ENCODE results near the gene ERP27. TPM values are rescaled to one million over a fixed set of nuclear protein-coding genes. Genes with fewer than 3 reads are reported as not detected.

Gene ERP27
- total and polyA plus RNA-seq, 2 donors from 2014 or later, result 11.0 to 35.3 TPM

DNA sequence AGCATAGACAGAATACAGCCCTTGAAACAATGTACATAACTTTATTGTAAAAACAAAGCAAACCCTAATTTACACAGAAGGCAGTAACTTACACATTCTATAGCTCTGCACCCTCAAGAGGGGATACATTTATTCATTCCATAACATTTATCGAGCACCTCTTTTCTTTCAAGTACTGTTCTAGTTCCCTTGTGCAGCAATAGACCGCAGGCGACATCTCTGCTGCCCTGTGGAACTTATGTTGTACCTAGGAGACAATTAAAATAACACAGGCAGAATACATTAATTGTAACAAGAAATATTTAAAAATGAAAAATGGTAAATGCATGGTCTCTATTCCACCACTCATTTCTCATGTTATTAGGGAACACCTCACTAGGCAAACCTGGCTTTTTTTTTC lies 24.5 kb upstream of the ERP27 start:
- DNase-seq, result no peak
- Histone ChIP-seq H3K36me3 (ENCODE audit: control insufficient read depth in 2 of 3, insufficient read depth in 3 of 3, low read length in 3 of 3) (no peaks in the 10 kb centered on the region), H3K9me3 (ENCODE audit: control insufficient read depth in 2 of 3, insufficient read depth in 1 of 3, low read length in 3 of 3) (no peaks in the 10 kb centered on the region), H3K9ac (ENCODE audit: low read length in 3 of 3) (no peak overlapping the region), H3K4me3 (ENCODE audit: low read length in 3 of 3) (no peak overlapping the region), H3K27ac (ENCODE audit: low read depth in 2 of 2, low read length in 2 of 2) (no peak overlapping the region), H3K27me3 (ENCODE audit: control insufficient read depth, insufficient read depth, low read length) (no peaks in the 10 kb centered on the region), H3K4me1 (ENCODE audit: control insufficient read depth in 2 of 3, insufficient read depth in 2 of 3, low read depth in 1 of 3, low read length in 3 of 3) (peaks cover 0 to 3% (median 0%) of the 10 kb centered on the region in 3 donors)
- FAIRE-seq, result no peak
- intact Hi-C loops (cut with DNase I), result no loop called here
- TF ChIP-seq, protein P1, sequence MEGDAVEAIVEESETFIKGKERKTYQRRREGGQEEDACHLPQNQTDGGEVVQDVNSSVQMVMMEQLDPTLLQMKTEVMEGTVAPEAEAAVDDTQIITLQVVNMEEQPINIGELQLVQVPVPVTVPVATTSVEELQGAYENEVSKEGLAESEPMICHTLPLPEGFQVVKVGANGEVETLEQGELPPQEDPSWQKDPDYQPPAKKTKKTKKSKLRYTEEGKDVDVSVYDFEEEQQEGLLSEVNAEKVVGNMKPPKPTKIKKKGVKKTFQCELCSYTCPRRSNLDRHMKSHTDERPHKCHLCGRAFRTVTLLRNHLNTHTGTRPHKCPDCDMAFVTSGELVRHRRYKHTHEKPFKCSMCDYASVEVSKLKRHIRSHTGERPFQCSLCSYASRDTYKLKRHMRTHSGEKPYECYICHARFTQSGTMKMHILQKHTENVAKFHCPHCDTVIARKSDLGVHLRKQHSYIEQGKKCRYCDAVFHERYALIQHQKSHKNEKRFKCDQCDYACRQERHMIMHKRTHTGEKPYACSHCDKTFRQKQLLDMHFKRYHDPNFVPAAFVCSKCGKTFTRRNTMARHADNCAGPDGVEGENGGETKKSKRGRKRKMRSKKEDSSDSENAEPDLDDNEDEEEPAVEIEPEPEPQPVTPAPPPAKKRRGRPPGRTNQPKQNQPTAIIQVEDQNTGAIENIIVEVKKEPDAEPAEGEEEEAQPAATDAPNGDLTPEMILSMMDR (IDR thresholded peaks at IDR 0.05; ENCODE audit: borderline replicate concordance, extremely low read depth, insufficient read depth), result no peak

DNA sequence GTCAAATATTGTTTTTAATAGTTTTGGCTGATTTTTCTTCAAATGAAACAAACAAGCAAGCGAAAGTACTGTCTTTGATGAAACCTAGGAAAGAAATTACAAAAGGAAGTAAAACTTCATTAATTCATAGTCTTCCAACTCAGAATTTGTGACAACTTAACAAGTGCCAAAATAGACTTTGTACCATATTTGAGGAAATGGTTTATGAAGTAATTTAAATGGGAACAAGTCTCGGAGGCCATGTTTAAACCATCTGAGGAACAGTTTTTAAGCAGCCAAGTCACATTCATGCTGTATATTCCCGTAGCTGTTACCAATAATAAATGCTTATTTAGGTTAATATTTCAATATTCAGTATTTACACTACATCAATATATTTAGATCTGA lies 23.8 kb upstream of the ERP27 start:
- DNase-seq (no peak), FAIRE-seq (no peak)
- peak overlapping the region in 2 of 3 donors; percentile 43 to 72 for H3K4me3 ChIP-seq (ENCODE audit: low read length in 3 of 3)
- peak overlapping the region in 1 of 3 donors; percentile 47 for H3K9ac ChIP-seq (ENCODE audit: low read length in 3 of 3)
- H3K9me3 ChIP-seq (ENCODE audit: control insufficient read depth in 2 of 3, insufficient read depth in 1 of 3, low read length in 3 of 3), result no peaks in the 10 kb centered on the region
- intact Hi-C loops (cut with DNase I), result no loop called here
- no peaks in the 10 kb centered on the region for H3K27me3 ChIP-seq (ENCODE audit: control insufficient read depth, insufficient read depth, low read length)
- no peaks in the 10 kb centered on the region for H3K36me3 ChIP-seq (ENCODE audit: control insufficient read depth in 2 of 3, insufficient read depth in 3 of 3, low read length in 3 of 3)
- H3K4me1 ChIP-seq (ENCODE audit: control insufficient read depth in 2 of 3, insufficient read depth in 2 of 3, low read depth in 1 of 3, low read length in 3 of 3), result peaks cover 0 to 3% (median 0%) of the 10 kb centered on the region in 3 donors
- H3K27ac ChIP-seq (ENCODE audit: low read depth in 2 of 2, low read length in 2 of 2), result peak overlapping the region; percentile 48 to 91
- TF ChIP-seq, protein P1 (IDR thresholded peaks at IDR 0.05; ENCODE audit: borderline replicate concordance, extremely low read depth, insufficient read depth), result no peak

DNA sequence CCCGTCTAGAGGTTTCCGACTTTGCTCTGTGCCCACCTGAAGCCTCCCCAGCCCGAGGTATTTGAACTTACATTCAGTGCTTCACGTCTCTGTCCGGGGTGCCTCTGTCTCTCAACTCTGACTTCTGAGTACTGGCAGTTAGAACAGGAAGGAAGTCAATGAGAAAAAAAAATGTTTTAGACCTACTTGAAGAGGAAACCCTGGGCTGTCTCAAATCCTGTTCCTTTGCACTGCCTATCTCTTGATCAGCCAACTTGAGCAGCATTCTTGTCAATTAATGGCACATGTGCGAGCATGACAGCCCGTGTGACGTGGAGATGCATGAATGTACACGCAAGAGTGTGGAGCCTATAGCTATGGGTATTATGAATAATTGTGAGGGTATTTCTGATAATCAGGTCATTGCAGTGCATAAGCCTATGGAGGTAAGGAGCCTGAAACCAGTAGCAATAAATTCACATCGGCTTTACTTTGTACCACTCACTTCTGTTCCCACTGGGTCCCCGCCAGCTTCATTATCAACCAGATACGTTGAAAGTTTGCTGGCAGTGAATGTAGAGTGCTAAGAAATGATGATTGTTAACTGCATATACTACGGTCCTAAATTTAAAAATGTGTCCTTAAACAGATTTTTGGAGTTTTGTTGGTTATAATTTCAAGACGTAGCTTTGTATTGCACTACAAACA lies 23.3 kb upstream of the ERP27 start, which contains the start of gene ARHGDIB:
Gene ARHGDIB (minus strand): TSS at position 136 of the 687 bp plus-strand sequence. CDS start 10,889 bp downstream, outside the sequence.
- Histone ChIP-seq H3K27me3 (ENCODE audit: control insufficient read depth, insufficient read depth, low read length) (no peaks in the 10 kb centered on the region), H3K4me1 (ENCODE audit: control insufficient read depth in 2 of 3, insufficient read depth in 2 of 3, low read depth in 1 of 3, low read length in 3 of 3) (peaks cover 0 to 3% (median 0%) of the 10 kb centered on the region in 3 donors), H3K9me3 (ENCODE audit: control insufficient read depth in 2 of 3, insufficient read depth in 1 of 3, low read length in 3 of 3) (no peaks in the 10 kb centered on the region), H3K27ac (ENCODE audit: low read depth in 2 of 2, low read length in 2 of 2) (peak within 1 kb of the TSS; percentile 48 to 91), H3K36me3 (ENCODE audit: control insufficient read depth in 2 of 3, insufficient read depth in 3 of 3, low read length in 3 of 3) (no peaks in the 10 kb centered on the region), H3K4me3 (ENCODE audit: low read length in 3 of 3) (peak within 1 kb of the TSS in 2 of 3 donors; percentile 43 to 72), H3K9ac (ENCODE audit: low read length in 3 of 3) (peak within 1 kb of the TSS in 2 of 3 donors; percentile 22 to 47)
- intact Hi-C loops (cut with DNase I), result no loop called here
- TF ChIP-seq, protein P1 (IDR thresholded peaks at IDR 0.05; ENCODE audit: borderline replicate concordance, extremely low read depth, insufficient read depth), result no peak
- FAIRE-seq (no peak), DNase-seq (peak in 2 of 5 donors; percentile 14 to 28)
